IMR-90 (cell line): ENCODE data around the gene TDP2. TPM values are rescaled to one million over a fixed set of nuclear protein-coding genes. Genes with fewer than 3 reads are reported as not detected.
"Not testable (repeated sequence)": the region's sequence is repeated elsewhere in the genome, so short reads cannot be mapped to it uniquely, and the experiment has no call there.

ENCODE experiments used
- ATAC-seq: fragments of 200-7000 bp; cut with Tn5 transposase; 2 replicates; pipeline ENCODE4 v1.9.1; 2020; ENCODE audit warnings: low read depth, mild to moderate bottlenecking, moderate library complexity
- BruUV-seq: library from RNA; stranded (reverse); fragments of 400-500 nt; replicated peaks from 2 replicates; lab custom pipeline; 2021; lab: Mats Ljungman, UMichigan
- CTCF ChIA-PET: fragments of 300-600 bp; formaldehyde crosslinking; extraction: SDS; loops from one replicate; lab custom pipeline; 2021; ENCODE audit warnings: antibody characterized with exemption; lab: Yijun Ruan, JAX
- POLR2A ChIA-PET: fragments of 300-600 bp; sonication (Branson Sonifier 250); formaldehyde crosslinking; loops from one replicate; lab custom pipeline; 2022; ENCODE audit warnings: antibody characterized with exemption; ENCODE audit not compliant: unreplicated experiment; lab: Charles Lee
- DNase-seq: peaks from one replicate; pipeline ENCODE4 v3.0.0; 2013
- H2AFZ ChIP-seq: replicated peaks from 2 replicates; pipeline ENCODE3; 2013; ENCODE audit warnings: low read length, mild to moderate bottlenecking; ENCODE audit not compliant: poor library complexity
- H2AK5ac ChIP-seq: 2 replicates; pipeline ENCODE4 v1.6.1; 2013; ENCODE audit warnings: low read depth, low read length, inconsistent platforms
- H2AK9ac ChIP-seq: replicated peaks from 2 replicates; pipeline ENCODE3; 2013; ENCODE audit warnings: mild to moderate bottlenecking, low read depth, low read length, moderate library complexity; ENCODE audit not compliant: poor library complexity
- H2BK120ac ChIP-seq: 2 replicates; pipeline ENCODE4 v1.6.1; 2013; ENCODE audit warnings: low read depth, low read length, inconsistent platforms
- H2BK15ac ChIP-seq: 3 replicates; pipeline ENCODE4 v1.6.1; 2013; ENCODE audit warnings: low read depth, low read length, inconsistent platforms
- H2BK20ac ChIP-seq: 2 replicates; pipeline ENCODE4 v1.6.1; 2013; ENCODE audit warnings: low read depth, mild to moderate bottlenecking, inconsistent platforms, low read length, moderate library complexity
- H2BK5ac ChIP-seq: 2 replicates; pipeline ENCODE4 v1.6.1; 2013; ENCODE audit warnings: mild to moderate bottlenecking, low read depth, low read length, inconsistent platforms; ENCODE audit not compliant: poor library complexity, severe bottlenecking
- H3K14ac ChIP-seq: replicated peaks from 2 replicates; pipeline ENCODE4 v1.6.1; 2013; ENCODE audit warnings: low read depth, low read length, inconsistent platforms
- H3K18ac ChIP-seq: 2 replicates; pipeline ENCODE4 v1.6.1; 2013; ENCODE audit warnings: low read depth, low read length, control low read depth
- H3K23ac ChIP-seq: 2 replicates; pipeline ENCODE4 v1.6.1; 2013; ENCODE audit warnings: low read depth, low read length, inconsistent platforms
- H3K27ac ChIP-seq: 2 replicates; pipeline ENCODE4 v1.5.1; 2013; ENCODE audit warnings: mild to moderate bottlenecking, control low read depth, low read length; ENCODE audit not compliant: insufficient read depth
- H3K27me3 ChIP-seq: 2 replicates; pipeline ENCODE4 v1.6.1; 2013; ENCODE audit warnings: low read length; ENCODE audit not compliant: control insufficient read depth, insufficient read depth
- H3K36me3 ChIP-seq: 2 replicates; pipeline ENCODE4 v1.6.1; 2013; ENCODE audit warnings: low read length, mixed read lengths; ENCODE audit not compliant: control insufficient read depth, insufficient read depth
- H3K4ac ChIP-seq: 2 replicates; pipeline ENCODE4 v1.6.1; 2013; ENCODE audit warnings: low read depth, low read length, inconsistent platforms
- H3K4me1 ChIP-seq: 2 replicates; pipeline ENCODE4 v1.6.1; 2013; ENCODE audit warnings: low read length, mixed read lengths; ENCODE audit not compliant: control insufficient read depth, insufficient read depth
- H3K4me2 ChIP-seq: 2 replicates; pipeline ENCODE4 v1.6.1; 2013; ENCODE audit warnings: low read depth, mild to moderate bottlenecking, control low read depth, low read length, moderate library complexity
- H3K4me3 ChIP-seq: 2 replicates; pipeline ENCODE4 v1.5.1; 2013; ENCODE audit warnings: low read depth, mild to moderate bottlenecking, control low read depth, low read length, moderate library complexity; ENCODE audit not compliant: insufficient read depth
- H3K56ac ChIP-seq: 2 replicates; pipeline ENCODE4 v1.6.1; 2013; ENCODE audit warnings: low read length, inconsistent platforms; ENCODE audit not compliant: insufficient read depth; ENCODE audit errors: extremely low read depth
- H3K79me1 ChIP-seq, 2 experiments: 2 replicates each; pipeline ENCODE4 v1.6.1; 2013; ENCODE audit warnings: low read length in 2 of 2, inconsistent platforms in 1 of 2, low read depth in 1 of 2
- H3K9ac ChIP-seq: 2 replicates; pipeline ENCODE4 v1.6.1; 2013; ENCODE audit warnings: low read depth, low read length, control low read depth
- H3K9me1 ChIP-seq: 2 replicates; pipeline ENCODE4 v1.6.1; 2013; ENCODE audit warnings: low read length, inconsistent platforms; ENCODE audit not compliant: insufficient read depth
- H3K9me3 ChIP-seq: 2 replicates; pipeline ENCODE4 v1.6.1; 2013; ENCODE audit warnings: low read length; ENCODE audit not compliant: control insufficient read depth, insufficient read depth
- H4K20me1 ChIP-seq: 2 replicates; pipeline ENCODE4 v1.6.1; 2013; ENCODE audit warnings: low read length, inconsistent platforms; ENCODE audit not compliant: insufficient read depth
- H4K5ac ChIP-seq: 2 replicates; pipeline ENCODE4 v1.6.1; 2013; ENCODE audit warnings: mild to moderate bottlenecking, low read depth, low read length, control low read depth
- H4K8ac ChIP-seq, 2 experiments: 2 replicates each; pipeline ENCODE4 v1.6.1; 2013; ENCODE audit warnings: low read depth in 2 of 2, low read length in 2 of 2, control low read depth in 1 of 2, inconsistent platforms in 1 of 2
- H4K91ac ChIP-seq: 2 replicates; pipeline ENCODE4 v1.6.1; 2013; ENCODE audit warnings: low read depth, low read length, inconsistent platforms; ENCODE audit not compliant: insufficient read depth
- dilution Hi-C: fragments of 300-500 bp; cut with HindIII; formaldehyde crosslinking; loops from one replicate; pipeline ENCODE4 v1.14.3; 2018; ENCODE audit warnings: low sequenced_read_pairs; ENCODE audit not compliant: unreplicated experiment
- in situ Hi-C: fragments of 300-500 bp; cut with MboI; formaldehyde crosslinking; loops from 3 replicates; pipeline ENCODE4 v1.14.3; 2019; ENCODE audit warnings: low sequenced_read_pairs, inconsistent platforms, mixed read lengths
- intact Hi-C: fragments of 100-400 bp; cut with micrococcal nuclease; formaldehyde crosslinking; loops from 2 replicates; pipeline ENCODE4 v1.10.0; 2022
- polyA plus RNA-seq, 3 experiments: library from polyadenylated mRNA; depleted of rRNA; stranded (reverse); fragments of >200 nt; gene quantifications; 2 replicates each; pipeline ENCODE4 v1.2.3, GENCODE V29; 2012; ENCODE audit warnings: low replicate concordance in 1 of 3
- total RNA-seq: library from RNA; depleted of rRNA; stranded (reverse); fragments of >200 nt; gene quantifications from 2 replicates; pipeline ENCODE4 v1.2.3, GENCODE V29; 2012

The TDP2 gene
- total and polyA plus RNA-seq, 2 of the 4 experiments (the other 2 are of a cell fraction), result 13.6 to 22.8 TPM

GRCh38 chr6:24670492-24670891 lies 3.8 kb upstream of the TDP2 start:
- H3K36me3 ChIP-seq, H3K18ac ChIP-seq, H3K27ac ChIP-seq, in situ Hi-C loops, H3K14ac ChIP-seq, H2BK15ac ChIP-seq, CTCF ChIA-PET, H2BK20ac ChIP-seq, H4K8ac ChIP-seq, H2BK5ac ChIP-seq, H2AK9ac ChIP-seq, POLR2A ChIA-PET, H3K23ac ChIP-seq, H3K27me3 ChIP-seq, H3K4me1 ChIP-seq, H3K4me3 ChIP-seq, H3K9me3 ChIP-seq, H3K9me1 ChIP-seq, H3K9ac ChIP-seq, H2AK5ac ChIP-seq, H3K56ac ChIP-seq, H4K91ac ChIP-seq, H3K4me2 ChIP-seq, H2AFZ ChIP-seq, dilution Hi-C loops, BruUV-seq, ATAC-seq, H2BK120ac ChIP-seq, DNase-seq, intact Hi-C loops, H4K20me1 ChIP-seq, H3K4ac ChIP-seq, H4K5ac ChIP-seq: not testable (repeated sequence)
- peaks cover 11 to 28% of the 10 kb centered on the region in 2 experiments; a peak in 3 of 4 replicates for H3K79me1 ChIP-seq
